GM23248 (cell line): ENCODE data around the gene BTBD7. TPM values are rescaled to one million over a fixed set of nuclear protein-coding genes. Genes with fewer than 3 reads are reported as not detected.
A peak's percentile ranks its signal among the peaks of the same experiment; 100 is the strongest.

Experiments
- DNase-seq: peaks from one replicate; pipeline ENCODE4 v3.0.0-alpha.2; 2015
- H2AFZ ChIP-seq: fragments of 200-600 bp; sonication (generic); 2 replicates; pipeline ENCODE4 v1.6.1; 2016; ENCODE audit warnings: antibody characterized with exemption
- H3F3A ChIP-seq: fragments of 200-600 bp; sonication (generic); 2 replicates; pipeline ENCODE4 v1.6.1; 2016; ENCODE audit warnings: mild to moderate bottlenecking, antibody characterized with exemption, mixed run types; ENCODE audit not compliant: insufficient read depth
- H3K27ac ChIP-seq: fragments of 200-600 bp; sonication (generic); 2 replicates; pipeline ENCODE4 v1.5.1; 2016; ENCODE audit warnings: mild to moderate bottlenecking
- H3K27me3 ChIP-seq: fragments of 200-600 bp; sonication (generic); replicated peaks from 2 replicates; pipeline ENCODE4 v1.6.1; 2016; ENCODE audit warnings: mild to moderate bottlenecking; ENCODE audit not compliant: insufficient read depth
- H3K36me3 ChIP-seq: fragments of 200-600 bp; sonication (generic); 2 replicates; pipeline ENCODE4 v1.6.1; 2016; ENCODE audit warnings: low read depth, mild to moderate bottlenecking
- H3K4me1 ChIP-seq: fragments of 200-600 bp; sonication (generic); 2 replicates; pipeline ENCODE4 v1.6.1; 2016; ENCODE audit warnings: mild to moderate bottlenecking; ENCODE audit not compliant: insufficient read depth
- H3K4me2 ChIP-seq: fragments of 200-600 bp; sonication (generic); one replicate; pipeline ENCODE4 v1.6.1; 2016; ENCODE audit warnings: mild to moderate bottlenecking; ENCODE audit not compliant: unreplicated experiment
- H3K4me3 ChIP-seq: fragments of 200-600 bp; sonication (generic); 2 replicates; pipeline ENCODE4 v1.5.1; 2016; ENCODE audit warnings: mild to moderate bottlenecking
- H3K79me2 ChIP-seq: fragments of 200-600 bp; sonication (generic); 2 replicates; pipeline ENCODE4 v1.6.1; 2016; ENCODE audit warnings: mild to moderate bottlenecking; ENCODE audit not compliant: insufficient read depth
- H3K9ac ChIP-seq: fragments of 200-600 bp; sonication (generic); 2 replicates; pipeline ENCODE4 v1.6.1; 2016; ENCODE audit warnings: mild to moderate bottlenecking
- H3K9me2 ChIP-seq: fragments of 200-600 bp; sonication (generic); 2 replicates; pipeline ENCODE4 v1.6.1; 2016; ENCODE audit warnings: mixed run types, mild to moderate bottlenecking, moderate library complexity; ENCODE audit not compliant: insufficient read depth
- H3K9me3 ChIP-seq: fragments of 200-600 bp; sonication (generic); one replicate; pipeline ENCODE4 v1.6.1; 2017; ENCODE audit warnings: low read depth
- H4K20me1 ChIP-seq: fragments of 200-600 bp; sonication (generic); 2 replicates; pipeline ENCODE4 v1.6.0; 2016; ENCODE audit not compliant: insufficient read depth
- EZH2 ChIP-seq: fragments of 200-600 bp; sonication (generic); IDR thresholded peaks from 2 replicates; pipeline ENCODE4 v1.6.1; 2018; ENCODE audit warnings: antibody characterized with exemption, mild to moderate bottlenecking; ENCODE audit not compliant: insufficient read depth, poor library complexity, severe bottlenecking
- EZH2phosphoT487 ChIP-seq: fragments of 200-600 bp; sonication (generic); IDR thresholded peaks from 2 replicates; pipeline ENCODE4 v1.6.1; 2018; ENCODE audit warnings: antibody characterized with exemption, moderate library complexity, mild to moderate bottlenecking, low read depth; ENCODE audit not compliant: insufficient read depth
- WGBS, 2 experiments: methylation state at CpG; one replicate each; pipeline ENCODE4 v1.1.6; 2015 to 2017; ENCODE audit warnings: low lambda C conversion rate in 2 of 2, low coverage in 1 of 2; ENCODE audit errors: missing lambda C conversion rate in 2 of 2; 5-methylcytosine and 5-hydroxymethylcytosine counted together
- in situ Hi-C: fragments of 300-500 bp; cut with MboI; formaldehyde crosslinking; loops from 2 replicates; pipeline ENCODE4 v1.15.0; 2020
- polyA plus RNA-seq: library from polyadenylated mRNA; unstranded; fragments of >200 nt; fragmentation: Nextera tagmentation; extraction: Ambion mirVana; gene quantifications from 2 replicates; pipeline ENCODE4 v1.2.1, GENCODE V29; 2016
- total RNA-seq: library from RNA; depleted of rRNA; stranded (reverse); fragments of >200 nt; shearing (Covaris generic); gene quantifications from 2 replicates; pipeline ENCODE4 v1.2.3, GENCODE V29; 2014

BTBD7 gene
- total and polyA plus RNA-seq, 2 experiments from 2014 or later, result 14.3 to 18.2 TPM

DNA sequence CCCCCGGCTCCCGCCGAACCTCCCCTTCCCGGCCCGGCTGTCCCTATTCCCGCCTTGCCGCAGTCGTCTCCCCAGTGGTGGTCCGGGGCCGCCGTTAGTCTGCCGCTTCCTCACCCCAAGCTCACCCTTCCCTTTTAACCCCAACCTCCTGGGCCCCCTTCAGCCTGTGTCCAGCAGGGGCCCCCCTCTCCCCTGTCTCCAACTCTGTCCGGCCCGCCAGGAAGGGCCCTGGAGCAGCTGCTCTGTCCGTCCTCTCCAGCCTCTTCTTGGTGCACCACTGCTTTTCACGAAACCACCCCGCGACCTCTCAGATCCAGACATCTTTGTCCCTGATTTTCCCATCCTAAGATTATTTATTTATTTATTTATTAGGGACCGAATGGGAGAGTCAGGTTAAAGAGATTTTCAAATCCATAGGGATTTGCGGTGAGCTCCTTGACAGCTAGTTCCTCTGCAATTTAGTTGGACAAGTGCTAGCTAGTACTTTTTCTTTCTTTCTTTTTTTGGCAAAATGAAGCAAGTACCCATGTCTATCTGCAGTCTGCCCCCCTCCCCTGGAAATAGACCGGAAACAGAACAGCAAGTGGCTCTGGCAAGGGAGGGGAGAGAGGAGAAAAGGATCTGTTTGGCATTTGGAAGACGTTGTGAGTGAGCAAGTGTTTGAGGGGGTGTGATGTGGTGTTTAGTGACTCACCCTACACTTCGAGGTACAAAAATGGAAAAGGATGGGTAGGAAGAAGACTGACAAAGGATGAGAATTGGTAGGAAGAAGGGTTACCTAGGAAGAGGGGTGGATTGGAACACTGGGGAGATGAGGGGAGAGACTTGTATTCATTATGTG, 125.1 kb downstream of the BTBD7 start:
- no peaks in the 10 kb centered on the region for H4K20me1 ChIP-seq
- peak overlapping the region; percentile 71 for H3K9ac ChIP-seq
- no peak for TF ChIP-seq EZH2
- no peak for TF ChIP-seq EZH2phosphoT487
- no peaks in the 10 kb centered on the region for H3K27me3 ChIP-seq
- peak overlapping the region; percentile 99 for H3K4me2 ChIP-seq
- peak; percentile 78 for DNase-seq
- peaks cover 22% of the 10 kb centered on the region for H3K4me1 ChIP-seq
- peak overlapping the region; percentile 99 for H3K4me3 ChIP-seq
- peak overlapping the region; percentile 22 for H3K27ac ChIP-seq
- H3K36me3 ChIP-seq, result peaks cover 3% of the 10 kb centered on the region; the same call in 1 of the 2 replicates
- H3K9me3 ChIP-seq, result no peaks in the 10 kb centered on the region
- H3K79me2 ChIP-seq, result peaks cover 75% of the 10 kb centered on the region
- WGBS, 2 experiments, result 1 to 2% methylated on average over 12 to 23 of the region's 23 CpGs
- H2AFZ ChIP-seq, result peak overlapping the region; percentile 83
- H3K9me2 ChIP-seq, result no peaks in the 10 kb centered on the region
- in situ Hi-C loops, result no loop called here
- H3F3A ChIP-seq, result peaks cover 22% of the 10 kb centered on the region

DNA sequence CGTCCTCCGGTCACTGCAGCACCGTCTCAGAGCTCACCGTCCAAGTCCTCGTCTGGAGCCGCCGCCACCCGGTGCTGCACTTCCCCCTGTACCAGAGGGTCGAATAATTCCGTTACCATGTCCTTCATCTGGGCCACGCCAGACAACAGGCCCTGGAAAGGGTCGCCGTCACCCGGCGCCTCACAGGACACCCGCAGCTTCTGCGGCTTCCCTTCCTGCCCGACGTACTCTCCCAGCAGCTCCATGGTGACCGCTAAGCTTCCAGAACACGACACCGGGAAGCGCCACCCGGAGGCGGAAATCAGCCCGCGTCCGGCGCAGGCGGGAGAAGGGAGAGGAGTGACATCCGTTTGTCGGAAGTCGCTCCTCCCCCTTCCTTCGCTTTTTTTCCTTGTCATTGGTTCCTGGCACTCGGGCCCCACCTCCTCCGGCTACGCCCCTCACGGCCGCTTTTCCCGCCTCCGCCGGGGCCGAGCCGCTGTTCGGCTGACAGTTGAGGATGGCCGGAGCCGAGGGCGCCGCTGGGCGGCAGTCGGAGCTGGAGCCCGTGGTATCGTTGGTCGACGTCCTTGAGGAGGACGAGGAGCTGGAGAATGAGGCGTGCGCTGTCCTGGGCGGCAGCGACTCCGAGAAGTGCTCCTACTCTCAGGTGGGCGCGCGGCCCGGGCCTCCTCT, 125.9 kb downstream of the BTBD7 start, which contains the start of the genes GON7 and UBR7:
TSS of gene GON7 (minus strand) at position 273 of the 675 bp plus-strand sequence. CDS start at position 245, 28 bp downstream.
TSS of gene UBR7 (plus strand) at position 464 of the 675 bp plus-strand sequence. CDS start at position 500, 36 bp downstream.
- peaks cover 22% of the 10 kb centered on the region for H3F3A ChIP-seq
- no peaks in the 10 kb centered on the region for H3K9me2 ChIP-seq
- H3K4me3 ChIP-seq, result peak within 1 kb of the TSS; percentile 99
- peak within 1 kb of the TSS; percentile 79 for H3K27ac ChIP-seq
- H3K9me3 ChIP-seq, result no peaks in the 10 kb centered on the region
- H3K4me2 ChIP-seq, result peak within 1 kb of the TSS; percentile 99
- no peaks in the 10 kb centered on the region for H3K36me3 ChIP-seq
- TF ChIP-seq EZH2 (no peak), EZH2phosphoT487 (no peak)
- H3K27me3 ChIP-seq, result no peaks in the 10 kb centered on the region
- H3K4me1 ChIP-seq, result peaks cover 22% of the 10 kb centered on the region
- peak within 1 kb of the TSS; percentile 97 for H2AFZ ChIP-seq
- peaks cover 76% of the 10 kb centered on the region for H3K79me2 ChIP-seq
- in situ Hi-C loops, result no loop called here
- H4K20me1 ChIP-seq, result no peaks in the 10 kb centered on the region
- 0 to 1% methylated on average over 57 to 61 of the region's 65 CpGs for WGBS, 2 experiments
- peak; percentile 98 for DNase-seq
- peak within 1 kb of the TSS; percentile 84 for H3K9ac ChIP-seq

DNA sequence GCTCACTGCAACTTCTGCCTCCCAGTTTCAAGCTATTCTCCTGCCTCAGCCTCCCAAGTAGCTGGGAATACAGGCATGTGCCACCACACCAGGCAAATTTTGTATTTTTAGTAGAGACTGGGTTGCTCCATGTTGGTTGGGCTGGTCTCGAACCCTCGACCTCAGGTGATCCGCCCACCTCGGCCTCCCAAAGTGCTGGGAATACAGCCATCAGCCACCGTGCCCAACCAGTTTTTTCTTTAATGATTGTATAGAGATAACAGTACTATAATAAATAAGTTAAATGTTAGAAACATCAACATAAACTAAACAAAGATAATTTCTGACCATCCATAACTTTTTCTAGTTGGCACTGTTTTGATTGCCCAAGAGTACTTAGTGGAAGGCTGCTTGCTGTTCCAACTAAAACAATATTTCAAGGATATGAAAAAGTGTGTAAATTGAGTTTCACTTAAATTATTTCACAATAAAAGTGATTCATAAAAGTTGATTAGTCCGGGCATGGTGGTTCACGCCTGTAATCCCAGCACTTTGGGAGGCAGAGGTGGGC, 131.6 kb downstream of the BTBD7 start:
- Histone ChIP-seq H3K9ac (no peak overlapping the region), H3K4me3 (no peak overlapping the region), H3K36me3 (no peaks in the 10 kb centered on the region), H3K9me2 (no peaks in the 10 kb centered on the region), H2AFZ (no peak overlapping the region), H4K20me1 (no peaks in the 10 kb centered on the region), H3K4me2 (no peak overlapping the region), H3K4me1 (peaks cover 12% of the 10 kb centered on the region; the same call in 1 of the 2 replicates), H3K79me2 (peaks cover 39% of the 10 kb centered on the region), H3K9me3 (no peaks in the 10 kb centered on the region), H3F3A (0 out of 2 replicates have a peak, but pooled peaks cover 5% of the 10 kb centered on the region), H3K27ac (no peak overlapping the region), H3K27me3 (no peaks in the 10 kb centered on the region)
- 79 to 83% methylated on average over 7 of the region's 7 CpGs for WGBS, 2 experiments
- no peak for DNase-seq
- in situ Hi-C loops, result no loop called here
- no peak for TF ChIP-seq EZH2phosphoT487
- no peak for TF ChIP-seq EZH2

DNA sequence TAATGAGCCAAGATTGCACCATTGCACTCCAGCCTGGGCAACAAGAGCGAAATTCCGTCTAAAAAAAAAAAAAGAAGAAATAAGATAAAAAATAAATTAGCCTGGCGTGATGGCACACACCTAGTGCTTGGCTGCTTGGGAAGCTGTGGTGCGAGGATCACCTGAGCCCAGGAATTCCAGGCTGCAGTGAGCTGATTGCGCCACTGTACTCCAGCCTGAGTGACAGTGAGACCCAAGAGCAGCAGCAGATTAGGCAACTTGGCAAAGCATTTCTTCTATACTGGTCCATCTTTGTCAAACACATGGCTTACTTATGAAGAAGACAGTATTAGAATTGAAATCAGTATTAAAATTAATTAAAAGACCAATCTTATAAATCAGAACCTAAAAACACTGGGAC, 132.3 kb downstream of the BTBD7 start:
- H3K36me3 ChIP-seq, result no peaks in the 10 kb centered on the region
- H3F3A ChIP-seq, result 0 out of 2 replicates have a peak, but pooled peaks cover 5% of the 10 kb centered on the region
- H3K9me2 ChIP-seq, result no peaks in the 10 kb centered on the region
- 92 to 98% methylated on average over 4 to 5 of the region's 5 CpGs for WGBS, 2 experiments
- H3K79me2 ChIP-seq, result peaks cover 32% of the 10 kb centered on the region
- H3K4me2 ChIP-seq, result no peak overlapping the region
- H3K9me3 ChIP-seq, result no peaks in the 10 kb centered on the region
- peaks cover 5% of the 10 kb centered on the region; the same call in 1 of the 2 replicates for H3K4me1 ChIP-seq
- H3K27me3 ChIP-seq, result no peaks in the 10 kb centered on the region
- no peak overlapping the region for H2AFZ ChIP-seq
- H3K9ac ChIP-seq, result no peak overlapping the region
- DNase-seq, result no peak
- H4K20me1 ChIP-seq, result no peaks in the 10 kb centered on the region
- TF ChIP-seq EZH2 (no peak), EZH2phosphoT487 (no peak)
- no peak overlapping the region for H3K4me3 ChIP-seq
- H3K27ac ChIP-seq, result no peak overlapping the region
- in situ Hi-C loops, result no loop called here
